ENCODE measurements around the gene PEX1.
"Not testable (repeated sequence)": the region's sequence is repeated elsewhere in the genome, so short reads cannot be mapped to it uniquely, and the experiment has no call there.

The PEX1 gene

GRCh38 chr7:92503767-92504166 is 24.6 kb downstream of the PEX1 start:
- no peak for DNase-seq

GRCh38 chr7:92498557-92498956 is 29.8 kb downstream of the PEX1 start:
- DNase-seq: no peak

- no peak for DNase-seq
Observed at GRCh38 chr7:92496876-92497275, 31.4 kb downstream of the PEX1 start.

- DNase-seq: no peak
Observed at GRCh38 chr7:92489634-92490033, 38.7 kb downstream of the PEX1 start.

GRCh38 chr7:92487804-92488203 is 40.5 kb downstream of the PEX1 start:
- no peak for DNase-seq

GRCh38 chr7:92485974-92486373 is 42.3 kb downstream of the PEX1 start:
- no peak for DNase-seq

GRCh38 chr7:92485267-92485892 is 42.9 kb downstream of the PEX1 start:
- DNase-seq: no peak

GRCh38 chr7:92484226-92484625 is 44.1 kb downstream of the PEX1 start:
- DNase-seq: not testable (repeated sequence)

- not testable (repeated sequence) for DNase-seq
Observed at GRCh38 chr7:92483624-92484023, 44.7 kb downstream of the PEX1 start.

- DNase-seq: not testable (repeated sequence)
Observed at GRCh38 chr7:92479146-92479545, 49.2 kb downstream of the PEX1 start.

- peak in 1 of 2 experiments; percentile 34 for DNase-seq
Observed at GRCh38 chr7:92478711-92479110, 49.6 kb downstream of the PEX1 start.

GRCh38 chr7:92478095-92478494 is 50.2 kb downstream of the PEX1 start:
- no peak for DNase-seq

GRCh38 chr7:92477681-92478080 is 50.6 kb downstream of the PEX1 start, which contains the start of gene ERVW-1:
ERVW-1 (minus strand) TSS chr7:92477946; CDS start chr7:92470381, 7,565 bp downstream.
- DNase-seq: not testable (repeated sequence)

- not testable (repeated sequence) for DNase-seq
Observed at GRCh38 chr7:92475851-92476590, 52.3 kb downstream of the PEX1 start.

- DNase-seq: not testable (repeated sequence)
Observed at GRCh38 chr7:92475261-92475770, 53.0 kb downstream of the PEX1 start.

- not testable (repeated sequence) for DNase-seq
Observed at GRCh38 chr7:92473989-92474388, 54.3 kb downstream of the PEX1 start.

GRCh38 chr7:92468589-92468988 is 59.7 kb downstream of the PEX1 start:
- DNase-seq: not testable (repeated sequence)

- no peak for DNase-seq
Observed at GRCh38 chr7:92466682-92467081, 61.6 kb downstream of the PEX1 start.

GRCh38 chr7:92464515-92464914 is 63.8 kb downstream of the PEX1 start:
- peak; percentile 11 to 20 for DNase-seq

- DNase-seq: no peak
Observed at GRCh38 chr7:92462560-92462959, 65.8 kb downstream of the PEX1 start.

- peak; percentile 38 to 87 for DNase-seq
Observed at GRCh38 chr7:92461027-92462003, 67.0 kb downstream of the PEX1 start.

- DNase-seq: no peak
Observed at GRCh38 chr7:92460510-92460909, 67.8 kb downstream of the PEX1 start.

- no peak for DNase-seq
Observed at GRCh38 chr7:92460109-92460508, 68.2 kb downstream of the PEX1 start.

All from NCI-H526 (cell line).